Gastroesophageal sphincter (tissue), 4 donors: ENCODE results near the gene CERCAM. TPM values are rescaled to one million over a fixed set of nuclear protein-coding genes. Genes with fewer than 3 reads are reported as not detected.

Experiments
- ATAC-seq: fragments of 150-250 bp; one replicate; pipeline ENCODE4 v1.9.1; 2016; ENCODE audit warnings: mild to moderate bottlenecking, moderate library complexity
- H3K27ac ChIP-seq, 4 donors: fragments of 200-600 bp; sonication (generic) in 3 of 4; 1 replicate in 3 of 4; 2 replicates in 1 of 4; pipeline ENCODE4 v1.5.1; 2016 to 2019
- H3K27me3 ChIP-seq: fragments of 200-600 bp; sonication (generic); one replicate; pipeline ENCODE4 v1.5.1; 2019
- H3K36me3 ChIP-seq, 2 donors: fragments of 200-600 bp; sonication (generic); one replicate each; pipeline ENCODE4 v1.5.1; 2019; ENCODE audit warnings: control low read depth in 1 of 2
- H3K4me1 ChIP-seq, 3 donors: fragments of 200-600 bp; sonication (generic); 1 replicate in 2 of 3; 2 replicates in 1 of 3; pipeline ENCODE4 v1.5.1; 2016 to 2019; ENCODE audit warnings: control low read depth in 2 of 3
- H3K4me3 ChIP-seq, 2 donors: fragments of 200-600 bp; sonication (generic); one replicate each; pipeline ENCODE4 v1.5.1; 2019; ENCODE audit warnings: mild to moderate bottlenecking in 1 of 2, moderate library complexity in 1 of 2
- H3K9me3 ChIP-seq, 3 donors: fragments of 200-600 bp; sonication (generic); one replicate each; pipeline ENCODE4 v1.5.1; 2017 to 2019; ENCODE audit warnings: control low read depth in 2 of 3
- CTCF ChIP-seq, 4 experiments: fragments of 200-600 bp in 2 of 4; fragments of 450-650 bp in 2 of 4; sonication (generic) in 1 of 4; IDR thresholded peaks; one replicate each; pipeline ENCODE4 v1.5.1; 2017 to 2019; ENCODE audit warnings: antibody characterized with exemption in 4 of 4, mild to moderate bottlenecking in 2 of 4, moderate library complexity in 2 of 4
- EP300 ChIP-seq: sonication (generic); formaldehyde crosslinking; IDR thresholded peaks from one replicate; pipeline ENCODE4 v1.6.1; 2017; ENCODE audit warnings: antibody characterized with exemption, mild to moderate bottlenecking
- POLR2A ChIP-seq, 2 donors: fragments of 450-650 bp; IDR thresholded peaks; one replicate each; pipeline ENCODE4 v1.6.1; 2017; ENCODE audit warnings: antibody characterized with exemption in 2 of 2, mild to moderate bottlenecking in 2 of 2, moderate library complexity in 1 of 2
- POLR2AphosphoS5 ChIP-seq: sonication (generic); formaldehyde crosslinking; IDR thresholded peaks from one replicate; pipeline ENCODE4 v1.6.1; 2017; ENCODE audit warnings: antibody characterized with exemption
- WGBS, 2 donors: methylation state at CpG; one replicate each; pipeline ENCODE4 v1.1.5; 2018; ENCODE audit warnings: low coverage in 1 of 2; 5-methylcytosine and 5-hydroxymethylcytosine counted together
- total RNA-seq, 4 donors: library from RNA; depleted of rRNA; stranded (reverse); fragments of >200 nt; gene quantifications; one replicate each; pipeline ENCODE4 v1.1.0, GENCODE V29; 2016

The CERCAM gene
- total RNA-seq, 4 donors from 2014 or later = 18.0 to 30.0 (median 28.1) TPM

GRCh38 chr9:128393145-128393775 lies 27.4 kb upstream of the CERCAM start:
- Histone ChIP-seq H3K9me3 (no peaks in the 10 kb centered on the region), H3K4me3 (no peak overlapping the region), H3K4me1 (peaks cover 0 to 13% (median 0%) of the 10 kb centered on the region in 3 donors), H3K36me3 (peaks cover 0 to 56% of the 10 kb centered on the region in 2 donors), H3K27me3 (peaks cover 78% of the 10 kb centered on the region), H3K27ac (no peak overlapping the region)
- WGBS, 2 donors = 77% methylated on average over 4 of the region's 56 CpGs; no CpG with 5 or more reads in 1 of the 2 donors
- TF ChIP-seq EP300 = no peak
- no peak for TF ChIP-seq POLR2AphosphoS5
- no peak for TF ChIP-seq POLR2A (IDR thresholded peaks at IDR 0.05)
- no peak for TF ChIP-seq CTCF (IDR thresholded peaks at IDR 0.05)
- ATAC-seq = no peak

DNA sequence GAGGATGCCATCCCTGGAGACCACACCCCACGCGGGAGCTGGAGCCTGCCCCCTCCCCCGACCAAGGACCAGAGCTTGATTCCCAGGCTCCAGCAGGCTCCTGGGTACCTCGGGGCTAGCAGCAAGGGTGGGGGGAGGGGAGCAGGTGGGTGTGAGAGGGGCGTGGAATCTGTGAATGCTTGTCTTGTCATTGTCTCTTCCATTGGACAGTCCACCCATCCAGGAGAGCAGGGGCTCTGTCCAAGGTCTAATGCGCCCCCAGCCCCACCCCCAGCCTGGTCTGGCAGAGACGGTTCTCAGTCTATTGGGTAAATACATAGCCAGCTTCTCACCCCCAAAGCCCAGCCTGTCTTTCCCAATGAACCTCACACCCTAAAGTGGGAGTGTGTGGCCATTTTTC lies 26.7 kb upstream of the CERCAM start:
- Histone ChIP-seq H3K27me3 (peaks cover 84% of the 10 kb centered on the region), H3K27ac (no peak overlapping the region), H3K36me3 (peaks cover 0 to 48% of the 10 kb centered on the region in 2 donors), H3K4me1 (peaks cover 0 to 13% (median 0%) of the 10 kb centered on the region in 3 donors), H3K9me3 (no peaks in the 10 kb centered on the region), H3K4me3 (no peak overlapping the region)
- ATAC-seq = no peak
- 0 to 60% methylated on average over 1 of the region's 7 CpGs for WGBS, 2 donors
- no peak for TF ChIP-seq CTCF (IDR thresholded peaks at IDR 0.05)
- TF ChIP-seq POLR2AphosphoS5 = no peak
- TF ChIP-seq EP300 = no peak
- TF ChIP-seq POLR2A (IDR thresholded peaks at IDR 0.05) = no peak

GRCh38 chr9:128394379-128395168 lies 26.1 kb upstream of the CERCAM start:
- H3K27me3 ChIP-seq = peaks cover 86% of the 10 kb centered on the region
- H3K27ac ChIP-seq = no peak overlapping the region

DNA sequence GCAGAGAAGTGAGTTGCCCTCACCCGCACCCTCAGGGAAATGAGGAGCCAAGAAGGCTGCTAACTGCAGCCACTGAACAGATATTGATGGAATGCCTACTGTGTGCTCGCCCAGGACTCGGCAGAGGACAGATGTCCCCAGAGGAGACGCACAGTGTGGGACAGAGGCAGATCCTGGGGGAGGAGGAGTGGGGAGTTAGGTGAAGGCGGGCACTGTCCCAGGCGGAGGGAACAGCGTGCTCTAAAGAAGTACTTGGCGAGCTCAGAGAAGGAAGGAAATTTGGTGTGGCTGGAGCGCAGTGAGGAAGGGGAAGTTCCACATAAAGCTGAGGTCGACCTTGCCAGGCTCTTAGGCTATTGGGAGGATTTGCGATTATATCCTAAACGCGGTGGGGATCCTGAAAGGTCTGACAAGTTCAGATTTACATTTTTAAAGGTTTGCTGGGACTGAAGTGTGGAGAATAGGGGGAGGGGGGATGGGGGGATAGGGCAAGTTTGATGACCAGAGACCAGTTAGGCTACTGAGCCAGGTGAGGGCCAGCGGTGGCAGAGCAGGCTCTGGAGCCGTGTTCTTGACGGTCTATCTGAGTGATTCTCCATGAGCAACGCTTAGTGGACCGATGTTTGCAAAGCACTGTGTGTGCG lies 23.6 kb upstream of the CERCAM start:
- Histone ChIP-seq H3K36me3 (peaks cover 0 to 17% of the 10 kb centered on the region in 2 donors), H3K4me3 (no peak overlapping the region), H3K4me1 (peaks cover 0 to 13% (median 0%) of the 10 kb centered on the region in 3 donors), H3K9me3 (no peaks in the 10 kb centered on the region), H3K27ac (peak overlapping the region in 1 of 4 donors; percentile 31), H3K27me3 (peaks cover 93% of the 10 kb centered on the region)
- no peak for TF ChIP-seq POLR2AphosphoS5
- no peak for TF ChIP-seq POLR2A (IDR thresholded peaks at IDR 0.05)
- no peak for TF ChIP-seq CTCF (IDR thresholded peaks at IDR 0.05)
- TF ChIP-seq EP300 = no peak
- WGBS, 2 donors = 4 to 7% methylated on average over 18 of the region's 19 CpGs
- ATAC-seq = peak; percentile 47

More at GRCh38 chr9:128394379-128395168, 26.1 kb upstream of the CERCAM start:
- no peak for TF ChIP-seq POLR2A (IDR thresholded peaks at IDR 0.05)
- TF ChIP-seq EP300 = no peak
- no peak for TF ChIP-seq CTCF (IDR thresholded peaks at IDR 0.05)
- no peak for TF ChIP-seq POLR2AphosphoS5
- no peak overlapping the region for H3K4me3 ChIP-seq
- peaks cover 0 to 13% (median 0%) of the 10 kb centered on the region in 3 donors for H3K4me1 ChIP-seq
- no peaks in the 10 kb centered on the region for H3K9me3 ChIP-seq
- H3K36me3 ChIP-seq = peaks cover 0 to 42% of the 10 kb centered on the region in 2 donors
- 44 to 70% methylated on average over 2 to 7 of the region's 9 CpGs for WGBS, 2 donors
- no peak for ATAC-seq
